Activated CD8-positive, alpha-beta memory T cell treated with anti-CD3 and anti-CD28 coated beads for 4 hours (primary cell): ENCODE results near the gene PPFIBP2.

Source experiments
- DNase-seq, 2 donors: peaks; one replicate each; pipeline ENCODE4 v3.0.0-alpha.2; 2020; ENCODE audit warnings: low read depth in 2 of 2

PPFIBP2 gene

DNA sequence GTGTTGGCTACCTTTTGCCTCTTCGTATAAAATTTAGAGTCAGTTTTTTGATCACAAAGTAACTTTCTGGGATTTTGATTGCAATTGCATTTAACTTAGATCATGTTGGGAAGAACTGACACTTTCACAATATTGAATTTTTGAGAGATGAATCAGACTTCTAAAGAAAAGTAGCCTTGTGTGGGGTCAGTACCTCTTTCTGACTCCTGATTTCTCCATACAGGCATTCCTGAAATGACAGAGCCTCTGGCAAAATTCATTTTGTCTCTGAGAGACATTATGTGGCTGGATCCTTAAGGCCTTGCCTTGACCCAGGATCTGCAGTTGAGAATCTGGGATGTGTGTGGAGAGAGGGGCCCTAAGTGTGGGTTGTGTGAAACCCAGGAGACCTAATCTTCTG lies 37.8 kb downstream of the PPFIBP2 start:
- no peak for DNase-seq

DNA sequence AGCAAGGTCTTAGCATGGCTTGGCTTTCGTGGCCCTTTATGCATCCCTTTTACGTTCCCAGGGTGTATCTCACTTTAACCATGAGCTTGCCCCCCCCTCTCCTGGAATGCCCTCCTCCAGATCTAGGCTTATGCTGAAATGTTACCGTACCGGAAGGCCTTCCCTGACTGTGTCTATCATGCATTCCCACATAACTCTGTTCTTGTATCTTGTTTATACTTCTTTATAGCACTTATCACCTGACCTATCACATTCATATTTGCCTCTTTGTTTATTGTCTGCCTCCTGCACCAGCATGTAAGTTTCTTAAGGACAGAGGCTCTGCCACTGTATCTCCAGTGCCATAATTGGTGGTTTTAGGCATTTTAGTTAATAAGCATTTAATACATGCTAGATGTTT lies 38.9 kb downstream of the PPFIBP2 start:
- DNase-seq, result no peak

DNA sequence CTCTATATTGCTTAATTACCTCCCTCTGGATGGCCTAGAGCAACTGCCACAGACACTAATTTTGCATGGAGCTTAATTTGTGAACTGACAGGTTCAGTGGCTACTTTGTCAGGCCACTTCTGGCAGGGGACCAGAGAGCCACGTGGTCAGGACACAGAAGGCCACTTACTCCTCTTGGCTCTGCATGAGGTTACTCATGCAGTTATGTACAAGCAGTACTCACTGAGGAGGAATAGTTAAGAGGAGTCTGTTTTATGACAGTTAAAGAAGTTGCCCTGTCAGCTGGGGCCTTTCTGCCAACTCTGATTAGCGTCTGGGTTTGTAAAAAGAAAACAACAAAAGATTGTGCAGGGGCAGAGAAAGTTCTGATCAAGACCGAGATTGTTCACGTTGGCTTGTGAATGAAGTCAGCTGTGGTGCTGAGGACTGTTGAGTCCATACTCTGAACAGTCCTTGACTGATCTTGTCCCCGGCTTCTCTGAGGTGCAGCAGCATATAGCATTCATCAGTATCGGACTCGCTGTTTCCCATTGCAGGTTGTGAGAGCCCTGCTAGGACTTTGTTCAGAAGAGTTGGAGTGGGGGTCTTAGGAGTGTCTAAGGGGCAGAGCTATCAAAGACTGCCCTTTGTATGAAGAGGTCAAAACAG lies 41.4 kb downstream of the PPFIBP2 start:
- no peak for DNase-seq

GRCh38 chr11:7558046-7558445 lies 44.2 kb downstream of the PPFIBP2 start:
- DNase-seq, result no peak

GRCh38 chr11:7559398-7560283 lies 45.8 kb downstream of the PPFIBP2 start:
- DNase-seq, result no peak

DNA sequence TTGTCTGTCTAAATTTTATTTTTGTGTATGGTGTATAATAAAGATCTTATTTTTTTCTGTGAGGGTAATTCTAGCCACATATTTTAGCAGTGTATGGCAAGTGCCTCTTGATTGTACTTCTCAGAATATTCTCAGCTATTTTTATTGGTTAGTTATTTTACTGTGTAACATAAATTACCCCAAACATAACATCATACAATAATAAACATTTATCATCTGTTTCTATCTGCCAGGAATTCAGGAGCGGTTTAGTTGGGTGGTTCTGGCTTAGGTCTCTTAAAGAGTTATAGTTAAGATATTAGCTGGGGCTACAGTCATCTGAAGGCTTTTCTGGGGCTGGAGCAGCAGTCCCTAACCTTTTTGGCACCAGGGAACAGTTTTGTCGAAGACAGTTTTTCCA lies 47.8 kb downstream of the PPFIBP2 start:
- DNase-seq, result no peak

DNA sequence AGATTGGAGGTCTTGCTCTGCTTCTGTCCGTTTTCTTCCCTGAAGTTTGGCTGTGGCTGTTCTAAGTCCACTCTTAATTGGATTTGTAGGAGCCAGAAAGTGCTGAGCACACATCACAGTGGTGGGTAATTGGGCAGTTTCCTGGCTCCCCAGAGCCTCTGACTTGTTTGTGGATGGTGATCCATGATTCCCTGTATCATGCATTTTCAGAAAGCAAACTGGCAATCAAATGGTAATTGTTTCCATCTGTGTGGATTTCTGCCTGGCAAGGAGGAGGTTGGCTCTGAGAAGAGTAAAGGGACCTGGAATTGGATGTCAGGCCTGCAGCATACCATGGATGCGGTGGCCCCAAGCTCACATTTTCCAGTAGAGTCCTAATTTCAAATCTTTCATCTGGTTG lies 49.5 kb downstream of the PPFIBP2 start:
- DNase-seq, result no peak

- no peak for DNase-seq
These were observed 51.0 kb downstream of the PPFIBP2 start for GRCh38 chr11:7564803-7565202.

DNA sequence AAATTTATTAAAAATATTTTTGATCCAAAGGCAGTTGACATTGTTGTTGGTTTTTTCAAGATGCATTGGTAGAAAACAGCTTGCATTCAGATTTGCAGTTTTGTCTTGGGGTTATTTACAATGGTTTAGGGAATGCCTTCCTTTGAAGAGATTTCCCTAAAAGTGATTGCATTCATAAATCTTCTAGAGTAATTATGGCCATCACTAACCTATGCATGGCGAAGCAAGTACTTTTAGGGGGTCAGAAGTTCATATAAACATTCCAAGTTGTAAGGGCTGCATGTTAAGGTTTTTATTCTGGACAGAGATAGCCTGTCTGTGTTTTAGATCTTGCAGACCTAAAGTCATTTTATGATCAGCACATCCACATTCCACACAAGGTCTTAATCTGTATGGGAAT lies 53.5 kb downstream of the PPFIBP2 start:
- no peak for DNase-seq

- DNase-seq, result no peak
These were observed 55.2 kb downstream of the PPFIBP2 start for GRCh38 chr11:7569044-7569443.

DNA sequence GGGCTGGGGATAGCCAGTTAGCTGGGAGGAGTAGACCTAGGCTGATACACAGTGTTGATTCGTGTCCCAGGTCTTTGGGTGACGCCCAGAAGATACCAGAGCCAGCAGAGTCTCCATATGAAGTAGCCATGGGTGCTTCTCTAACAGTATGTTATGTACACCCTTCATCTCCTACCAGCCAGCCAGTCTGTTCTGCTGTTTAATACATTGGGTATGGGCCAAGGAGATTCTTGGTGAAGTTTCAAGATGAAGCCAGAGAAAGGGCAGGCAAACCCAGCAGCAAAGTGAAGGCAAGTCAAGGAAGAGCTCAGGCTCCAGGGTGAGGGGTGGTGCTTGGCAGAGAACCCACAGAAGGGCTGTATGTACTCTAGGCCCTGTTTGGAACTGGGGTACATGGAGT lies 56.4 kb downstream of the PPFIBP2 start:
- DNase-seq, result no peak

- no peak for DNase-seq
These were observed 57.2 kb downstream of the PPFIBP2 start for GRCh38 chr11:7570938-7571521.

GRCh38 chr11:7571640-7572000 lies 57.8 kb downstream of the PPFIBP2 start:
- no peak for DNase-seq

GRCh38 chr11:7572001-7572712 lies 58.4 kb downstream of the PPFIBP2 start:
- no peak for DNase-seq

GRCh38 chr11:7573193-7573557 lies 59.4 kb downstream of the PPFIBP2 start:
- DNase-seq, result no peak

- DNase-seq, result no peak
These were observed 59.9 kb downstream of the PPFIBP2 start for GRCh38 chr11:7573558-7574296.

- no peak for DNase-seq
These were observed 60.8 kb downstream of the PPFIBP2 start for GRCh38 chr11:7574491-7575130.

- DNase-seq, result no peak
These were observed 62.3 kb downstream of the PPFIBP2 start for GRCh38 chr11:7575841-7576725.

DNA sequence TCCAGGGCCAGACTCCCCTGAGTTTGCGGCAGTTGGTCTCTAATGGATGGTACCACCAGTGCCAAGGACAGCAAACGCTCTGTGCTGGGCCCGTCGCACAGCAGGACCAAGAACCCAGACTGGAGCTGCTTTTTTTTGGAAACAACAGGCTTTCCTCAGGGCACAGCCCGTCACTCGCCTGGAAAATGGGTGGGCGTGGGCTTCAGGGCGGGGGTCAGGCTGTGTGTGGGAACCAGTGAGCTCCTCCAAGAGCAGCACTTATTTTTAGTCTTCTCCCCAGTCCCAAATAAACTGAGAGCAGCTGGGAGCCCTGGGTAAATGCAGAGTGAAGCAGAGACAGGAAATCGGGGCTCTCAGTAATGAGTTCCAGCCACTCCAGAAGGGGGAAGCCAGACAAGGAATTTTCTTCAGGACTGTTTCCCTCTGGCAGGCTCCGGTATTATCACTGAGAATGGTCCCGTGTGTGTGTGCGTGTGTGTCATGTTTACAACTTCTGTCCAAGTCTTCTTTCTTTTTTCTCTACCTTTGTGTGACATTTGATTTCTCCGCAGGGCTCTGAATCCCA lies 63.0 kb downstream of the PPFIBP2 start:
- DNase-seq, result no peak
